GM19240 (cell line): ENCODE data around the gene USB1.
A peak's percentile ranks its signal among the peaks of the same experiment; 100 is the strongest.
"Not testable (repeated sequence)": the region's sequence is repeated elsewhere in the genome, so short reads cannot be mapped to it uniquely, and the experiment has no call there.

Experiments used
- DNase-seq: peaks from one replicate; pipeline ENCODE4 v3.0.0; 2011; ENCODE audit warnings: low spot score; ENCODE audit not compliant: insufficient read length

The USB1 gene

GRCh38 chr16:57994361-57994760, 6.8 kb upstream of the USB1 start:
- DNase-seq, result no peak

- peak; percentile 34 for DNase-seq
Observed at GRCh38 chr16:57994778-57995177, 6.4 kb upstream of the USB1 start.

- no peak for DNase-seq
Observed at GRCh38 chr16:57995721-57996405, 5.3 kb upstream of the USB1 start.

- DNase-seq, result no peak
Observed at GRCh38 chr16:57996406-57997175, 4.6 kb upstream of the USB1 start.

- DNase-seq, result no peak
Observed at GRCh38 chr16:57997176-57997527, 4.1 kb upstream of the USB1 start.

- DNase-seq, result no peak
Observed at GRCh38 chr16:57997528-57998265, 3.5 kb upstream of the USB1 start.

GRCh38 chr16:57998486-57998885, 2.7 kb upstream of the USB1 start:
- DNase-seq, result no peak

- no peak for DNase-seq
Observed at GRCh38 chr16:57998992-57999365, 2.2 kb upstream of the USB1 start.

GRCh38 chr16:57999366-57999970, 1.7 kb upstream of the USB1 start:
- DNase-seq, result peak; percentile 33

- peak; percentile 41 for DNase-seq
Observed at GRCh38 chr16:57999971-58000705, 1.1 kb upstream of the USB1 start, which contains the start of gene ZNF319. ZNF319 (minus strand) TSS chr16:58000672; CDS start chr16:57998265, 2,407 bp downstream.

- DNase-seq, result no peak
Observed at GRCh38 chr16:58001781-58002415, 691 bp downstream of the USB1 start.

GRCh38 chr16:58002416-58002800, 1.2 kb downstream of the USB1 start:
- DNase-seq, result no peak

GRCh38 chr16:58002936-58003335, 1.7 kb downstream of the USB1 start:
- DNase-seq, result no peak

- DNase-seq, result not testable (repeated sequence)
Observed at GRCh38 chr16:58004736-58005135, 3.5 kb downstream of the USB1 start.

- no peak for DNase-seq
Observed at GRCh38 chr16:58009856-58010416, 8.7 kb downstream of the USB1 start.

- DNase-seq, result no peak
Observed at GRCh38 chr16:58010886-58011285, 9.7 kb downstream of the USB1 start.

GRCh38 chr16:58011652-58012051, 10.4 kb downstream of the USB1 start:
- DNase-seq, result no peak

- no peak for DNase-seq
Observed at GRCh38 chr16:58012481-58012880, 11.3 kb downstream of the USB1 start.

- no peak for DNase-seq
Observed at GRCh38 chr16:58013201-58013956, 12.2 kb downstream of the USB1 start.
